PC-9 (cell line): ENCODE measurements around the gene CAMTA1. TPM values are rescaled to one million over a fixed set of nuclear protein-coding genes. Genes with fewer than 3 reads are reported as not detected.

Experiments used
- BruUV-seq: library from RNA; stranded (reverse); fragments of 400-500 nt; replicated peaks from 2 replicates; lab custom pipeline; 2021; lab: Mats Ljungman, UMichigan
- CTCF ChIA-PET: fragments of 300-600 bp; sonication (Branson Sonifier 250); formaldehyde crosslinking; loops from one replicate; lab custom pipeline; 2022; ENCODE audit warnings: antibody characterized with exemption; lab: Charles Lee
- POLR2A ChIA-PET: fragments of 300-600 bp; sonication (Branson Sonifier 250); formaldehyde crosslinking; loops from one replicate; lab custom pipeline; 2022; ENCODE audit warnings: antibody characterized with exemption; ENCODE audit not compliant: unreplicated experiment; lab: Charles Lee
- DNase-seq, 2 experiments: peaks; one replicate each; pipeline versions ENCODE4 v3.0.0 to v3.0.0-alpha.2; 2015 to 2022; ENCODE audit warnings: mixed read lengths in 1 of 2
- H2AFZ ChIP-seq: fragments of 200-600 bp; sonication (generic); 2 replicates; pipeline ENCODE4 v1.8.1; 2017; ENCODE audit warnings: antibody characterized with exemption
- H3F3A ChIP-seq: fragments of 200-600 bp; sonication (generic); 2 replicates; pipeline ENCODE4 v1.8.1; 2017; ENCODE audit warnings: antibody characterized with exemption, mild to moderate bottlenecking, low read depth; ENCODE audit not compliant: insufficient read depth
- H3K27ac ChIP-seq: fragments of 200-600 bp; sonication (generic); 2 replicates; pipeline ENCODE4 v1.6.1; 2016; ENCODE audit warnings: mixed run types
- H3K27me3 ChIP-seq: fragments of 200-600 bp; sonication (generic); 2 replicates; pipeline ENCODE4 v1.6.1; 2016; ENCODE audit warnings: low read depth, mixed run types; ENCODE audit not compliant: insufficient read depth
- H3K36me3 ChIP-seq: fragments of 200-600 bp; sonication (generic); 2 replicates; pipeline ENCODE4 v1.6.1; 2016; ENCODE audit warnings: low read depth, mixed run types
- H3K4me1 ChIP-seq: fragments of 200-600 bp; sonication (generic); replicated peaks from 2 replicates; pipeline ENCODE4 v1.6.1; 2016; ENCODE audit warnings: mixed run types; ENCODE audit not compliant: insufficient read depth
- H3K4me2 ChIP-seq: fragments of 200-600 bp; sonication (generic); 2 replicates; pipeline ENCODE4 v1.6.1; 2017; ENCODE audit warnings: mixed run types
- H3K4me3 ChIP-seq: fragments of 200-600 bp; sonication (generic); 2 replicates; pipeline ENCODE4 v1.6.1; 2016; ENCODE audit warnings: mixed run types
- H3K79me2 ChIP-seq: fragments of 200-600 bp; sonication (generic); 2 replicates; pipeline ENCODE4 v1.6.1; 2017; ENCODE audit warnings: low read depth, mixed run types
- H3K9me2 ChIP-seq: fragments of 200-600 bp; sonication (generic); 2 replicates; pipeline ENCODE4 v1.8.1; 2017; ENCODE audit warnings: mild to moderate bottlenecking; ENCODE audit not compliant: insufficient read depth
- H3K9me3 ChIP-seq: fragments of 200-600 bp; sonication (generic); 2 replicates; pipeline ENCODE4 v1.8.1; 2016; ENCODE audit warnings: low read depth; ENCODE audit not compliant: insufficient read depth
- H4K20me1 ChIP-seq: fragments of 200-600 bp; sonication (generic); 2 replicates; pipeline ENCODE4 v1.8.1; 2017; ENCODE audit not compliant: insufficient read depth
- CTCF ChIP-seq: fragments of 200-600 bp; sonication (generic); conservative IDR thresholded peaks from 2 replicates; pipeline ENCODE4 v1.6.1; 2017; ENCODE audit warnings: mixed run types, antibody characterized with exemption, mild to moderate bottlenecking, moderate library complexity
- EZH2 ChIP-seq: fragments of 200-600 bp; sonication (generic); IDR thresholded peaks from 2 replicates; pipeline ENCODE4 v1.8.0; 2017; ENCODE audit warnings: antibody characterized with exemption, low read depth
- intact Hi-C: fragments of 100-400 bp; cut with micrococcal nuclease; formaldehyde crosslinking; loops from one replicate; pipeline ENCODE4 v1.10.0; 2022; ENCODE audit not compliant: unreplicated experiment
- total RNA-seq: library from RNA; stranded (reverse); gene quantifications from 2 replicates; pipeline ENCODE4 v1.2.3, GENCODE V29; 2021

CAMTA1 gene
- total RNA-seq, 1 experiment from 2014 or later: 72.3 TPM

- no peak for DNase-seq
- peaks cover 48% of the 10 kb centered on the region; the same call in 1 of the 2 replicates for H3K27me3 ChIP-seq
- no peak overlapping the region for H3K27ac ChIP-seq
- H2AFZ ChIP-seq: no peak overlapping the region
- intact Hi-C loops: no loop called here
- no TSS peak for BruUV-seq
- H3K4me1 ChIP-seq: no peaks in the 10 kb centered on the region
- H3F3A ChIP-seq: no peaks in the 10 kb centered on the region
- H3K9me3 ChIP-seq: no peaks in the 10 kb centered on the region
- POLR2A ChIA-PET: no interaction called here
- TF ChIP-seq CTCF (no peak), EZH2 (no peak)
- H3K9me2 ChIP-seq: no peaks in the 10 kb centered on the region
- no peaks in the 10 kb centered on the region for H3K79me2 ChIP-seq
- H3K4me2 ChIP-seq: no peak overlapping the region
- H3K4me3 ChIP-seq: no peak overlapping the region
- no peaks in the 10 kb centered on the region for H4K20me1 ChIP-seq
- no peaks in the 10 kb centered on the region for H3K36me3 ChIP-seq
- CTCF ChIA-PET: no interaction called here
These were observed 386.3 kb downstream of the CAMTA1 start for GRCh38 chr1:7171574-7171973.

- no peaks in the 10 kb centered on the region for H3K9me3 ChIP-seq
- no peaks in the 10 kb centered on the region for H4K20me1 ChIP-seq
- no peak for TF ChIP-seq CTCF
- no peak for TF ChIP-seq EZH2
- BruUV-seq: no TSS peak
- ChIA-PET CTCF (no interaction called here), POLR2A (no interaction called here)
- no peaks in the 10 kb centered on the region for H3K79me2 ChIP-seq
- no peaks in the 10 kb centered on the region for H3K9me2 ChIP-seq
- no peaks in the 10 kb centered on the region for H3F3A ChIP-seq
- no peaks in the 10 kb centered on the region for H3K4me1 ChIP-seq
- H3K27ac ChIP-seq: no peak overlapping the region
- no peak overlapping the region for H2AFZ ChIP-seq
- no peaks in the 10 kb centered on the region for H3K36me3 ChIP-seq
- intact Hi-C loops: no loop called here
- H3K27me3 ChIP-seq: peaks cover 48% of the 10 kb centered on the region; the same call in 1 of the 2 replicates
- no peak overlapping the region for H3K4me3 ChIP-seq
- no peak for DNase-seq
- H3K4me2 ChIP-seq: no peak overlapping the region
These were observed 387.6 kb downstream of the CAMTA1 start for GRCh38 chr1:7172804-7173203.

- H3F3A ChIP-seq: no peaks in the 10 kb centered on the region
- H2AFZ ChIP-seq: no peak overlapping the region
- no peaks in the 10 kb centered on the region for H3K4me1 ChIP-seq
- no peak overlapping the region for H3K4me2 ChIP-seq
- H3K9me2 ChIP-seq: no peaks in the 10 kb centered on the region
- H3K27ac ChIP-seq: no peak overlapping the region
- ChIA-PET CTCF (no interaction called here), POLR2A (no interaction called here)
- no peak overlapping the region for H3K4me3 ChIP-seq
- H3K9me3 ChIP-seq: no peaks in the 10 kb centered on the region
- BruUV-seq: no TSS peak
- H3K27me3 ChIP-seq: peaks cover 48% of the 10 kb centered on the region; the same call in 1 of the 2 replicates
- intact Hi-C loops: no loop called here
- H4K20me1 ChIP-seq: no peaks in the 10 kb centered on the region
- TF ChIP-seq EZH2 (no peak), CTCF (no peak)
- H3K79me2 ChIP-seq: no peaks in the 10 kb centered on the region
- no peak for DNase-seq
- H3K36me3 ChIP-seq: no peaks in the 10 kb centered on the region
These were observed 389.3 kb downstream of the CAMTA1 start for GRCh38 chr1:7174561-7174960.
